ENCODE results near the gene ZNF3.

Gene ZNF3

GRCh38 chr7:100126931-100127865 lies 45.7 kb upstream of the ZNF3 start, which contains the start of gene MBLAC1 (continued):
- TF ChIP-seq, protein P1, sequence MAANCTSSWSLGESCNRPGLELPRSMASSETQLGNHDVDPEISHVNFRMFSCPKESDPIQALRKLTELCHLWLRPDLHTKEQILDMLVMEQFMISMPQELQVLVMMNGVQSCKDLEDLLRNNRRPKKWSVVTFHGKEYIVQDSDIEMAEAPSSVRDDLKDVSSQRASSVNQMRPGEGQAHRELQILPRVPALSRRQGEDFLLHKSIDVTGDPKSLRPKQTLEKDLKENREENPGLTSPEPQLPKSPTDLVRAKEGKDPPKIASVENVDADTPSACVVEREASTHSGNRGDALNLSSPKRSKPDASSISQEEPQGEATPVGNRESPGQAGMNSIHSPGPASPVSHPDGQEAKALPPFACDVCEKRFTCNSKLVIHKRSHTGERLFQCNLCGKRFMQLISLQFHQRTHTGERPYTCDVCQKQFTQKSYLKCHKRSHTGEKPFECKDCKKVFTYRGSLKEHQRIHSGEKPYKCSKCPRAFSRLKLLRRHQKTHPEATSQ (tag by site-specific recombination; IDR thresholded peaks at IDR 0.05), result 0 out of 2 replicates have a peak, but pooled peaks have one; percentile 7
- peak; percentile 65 for TF ChIP-seq EGR2 (tag by site-specific recombination; IDR thresholded peaks at IDR 0.05; ENCODE audit: low read depth)
- TF ChIP-seq ZNF184 (tag by site-specific recombination; IDR thresholded peaks at IDR 0.05), result 0 out of 2 replicates have a peak, but pooled peaks have one; percentile 1
- TF ChIP-seq, protein P2, sequence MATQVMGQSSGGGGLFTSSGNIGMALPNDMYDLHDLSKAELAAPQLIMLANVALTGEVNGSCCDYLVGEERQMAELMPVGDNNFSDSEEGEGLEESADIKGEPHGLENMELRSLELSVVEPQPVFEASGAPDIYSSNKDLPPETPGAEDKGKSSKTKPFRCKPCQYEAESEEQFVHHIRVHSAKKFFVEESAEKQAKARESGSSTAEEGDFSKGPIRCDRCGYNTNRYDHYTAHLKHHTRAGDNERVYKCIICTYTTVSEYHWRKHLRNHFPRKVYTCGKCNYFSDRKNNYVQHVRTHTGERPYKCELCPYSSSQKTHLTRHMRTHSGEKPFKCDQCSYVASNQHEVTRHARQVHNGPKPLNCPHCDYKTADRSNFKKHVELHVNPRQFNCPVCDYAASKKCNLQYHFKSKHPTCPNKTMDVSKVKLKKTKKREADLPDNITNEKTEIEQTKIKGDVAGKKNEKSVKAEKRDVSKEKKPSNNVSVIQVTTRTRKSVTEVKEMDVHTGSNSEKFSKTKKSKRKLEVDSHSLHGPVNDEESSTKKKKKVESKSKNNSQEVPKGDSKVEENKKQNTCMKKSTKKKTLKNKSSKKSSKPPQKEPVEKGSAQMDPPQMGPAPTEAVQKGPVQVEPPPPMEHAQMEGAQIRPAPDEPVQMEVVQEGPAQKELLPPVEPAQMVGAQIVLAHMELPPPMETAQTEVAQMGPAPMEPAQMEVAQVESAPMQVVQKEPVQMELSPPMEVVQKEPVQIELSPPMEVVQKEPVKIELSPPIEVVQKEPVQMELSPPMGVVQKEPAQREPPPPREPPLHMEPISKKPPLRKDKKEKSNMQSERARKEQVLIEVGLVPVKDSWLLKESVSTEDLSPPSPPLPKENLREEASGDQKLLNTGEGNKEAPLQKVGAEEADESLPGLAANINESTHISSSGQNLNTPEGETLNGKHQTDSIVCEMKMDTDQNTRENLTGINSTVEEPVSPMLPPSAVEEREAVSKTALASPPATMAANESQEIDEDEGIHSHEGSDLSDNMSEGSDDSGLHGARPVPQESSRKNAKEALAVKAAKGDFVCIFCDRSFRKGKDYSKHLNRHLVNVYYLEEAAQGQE (tag by site-specific recombination; IDR thresholded peaks at IDR 0.05), result peak; percentile 30; the same call in 1 of the 2 replicates
- TF ChIP-seq TCF7L2 (IDR thresholded peaks at IDR 0.05; ENCODE audit: borderline replicate concordance, low read depth, low read length), result no peak
- no peak for TF ChIP-seq ZNF350 (tag by site-specific recombination; IDR thresholded peaks at IDR 0.05)
- peak; percentile 98 for TF ChIP-seq PRDM1 (tag by site-specific recombination; IDR thresholded peaks at IDR 0.05)
- TF ChIP-seq ZBTB49 (tag by site-specific recombination; IDR thresholded peaks at IDR 0.05; ENCODE audit: low read depth), result no peak
- TF ChIP-seq ZNF843 (tag by site-specific recombination; IDR thresholded peaks at IDR 0.05), result peak; percentile 25; the same call in 1 of the 2 replicates
- 0 out of 2 replicates have a peak, but pooled peaks have one; percentile 83 for TF ChIP-seq YY1 (tag by site-specific recombination; IDR thresholded peaks at IDR 0.05)
- peak; percentile 98 for TF ChIP-seq ZNF501 (tag by site-specific recombination; IDR thresholded peaks at IDR 0.05)
- TF ChIP-seq ZNF555 (tag by site-specific recombination; conservative IDR thresholded peaks at IDR 0.05), result no peak
- no peak for TF ChIP-seq ZNF433 (tag by site-specific recombination; IDR thresholded peaks at IDR 0.05; ENCODE audit: low read depth)
- TF ChIP-seq, protein P3, sequence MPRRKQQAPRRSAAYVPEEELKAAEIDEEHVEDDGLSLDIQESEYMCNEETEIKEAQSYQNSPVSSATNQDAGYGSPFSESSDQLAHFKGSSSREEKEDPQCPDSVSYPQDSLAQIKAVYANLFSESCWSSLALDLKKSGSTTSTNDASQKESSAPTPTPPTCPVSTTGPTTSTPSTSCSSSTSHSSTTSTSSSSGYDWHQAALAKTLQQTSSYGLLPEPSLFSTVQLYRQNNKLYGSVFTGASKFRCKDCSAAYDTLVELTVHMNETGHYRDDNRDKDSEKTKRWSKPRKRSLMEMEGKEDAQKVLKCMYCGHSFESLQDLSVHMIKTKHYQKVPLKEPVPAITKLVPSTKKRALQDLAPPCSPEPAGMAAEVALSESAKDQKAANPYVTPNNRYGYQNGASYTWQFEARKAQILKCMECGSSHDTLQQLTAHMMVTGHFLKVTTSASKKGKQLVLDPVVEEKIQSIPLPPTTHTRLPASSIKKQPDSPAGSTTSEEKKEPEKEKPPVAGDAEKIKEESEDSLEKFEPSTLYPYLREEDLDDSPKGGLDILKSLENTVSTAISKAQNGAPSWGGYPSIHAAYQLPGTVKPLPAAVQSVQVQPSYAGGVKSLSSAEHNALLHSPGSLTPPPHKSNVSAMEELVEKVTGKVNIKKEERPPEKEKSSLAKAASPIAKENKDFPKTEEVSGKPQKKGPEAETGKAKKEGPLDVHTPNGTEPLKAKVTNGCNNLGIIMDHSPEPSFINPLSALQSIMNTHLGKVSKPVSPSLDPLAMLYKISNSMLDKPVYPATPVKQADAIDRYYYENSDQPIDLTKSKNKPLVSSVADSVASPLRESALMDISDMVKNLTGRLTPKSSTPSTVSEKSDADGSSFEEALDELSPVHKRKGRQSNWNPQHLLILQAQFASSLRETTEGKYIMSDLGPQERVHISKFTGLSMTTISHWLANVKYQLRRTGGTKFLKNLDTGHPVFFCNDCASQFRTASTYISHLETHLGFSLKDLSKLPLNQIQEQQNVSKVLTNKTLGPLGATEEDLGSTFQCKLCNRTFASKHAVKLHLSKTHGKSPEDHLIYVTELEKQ (tag by site-specific recombination; IDR thresholded peaks at IDR 0.05; ENCODE audit: borderline replicate concordance), result no peak
- TF ChIP-seq ZNF558 (tag by site-specific recombination; IDR thresholded peaks at IDR 0.05), result 0 out of 2 replicates have a peak, but pooled peaks have one; percentile 44
- peak; percentile 3; the same call in 1 of the 2 replicates for TF ChIP-seq ZNF10 (tag by site-specific recombination; IDR thresholded peaks at IDR 0.05)
- peak; percentile 90 for TF ChIP-seq ZBTB7A (tag by site-specific recombination; IDR thresholded peaks at IDR 0.05; ENCODE audit: low read depth)
- TF ChIP-seq, protein P4, sequence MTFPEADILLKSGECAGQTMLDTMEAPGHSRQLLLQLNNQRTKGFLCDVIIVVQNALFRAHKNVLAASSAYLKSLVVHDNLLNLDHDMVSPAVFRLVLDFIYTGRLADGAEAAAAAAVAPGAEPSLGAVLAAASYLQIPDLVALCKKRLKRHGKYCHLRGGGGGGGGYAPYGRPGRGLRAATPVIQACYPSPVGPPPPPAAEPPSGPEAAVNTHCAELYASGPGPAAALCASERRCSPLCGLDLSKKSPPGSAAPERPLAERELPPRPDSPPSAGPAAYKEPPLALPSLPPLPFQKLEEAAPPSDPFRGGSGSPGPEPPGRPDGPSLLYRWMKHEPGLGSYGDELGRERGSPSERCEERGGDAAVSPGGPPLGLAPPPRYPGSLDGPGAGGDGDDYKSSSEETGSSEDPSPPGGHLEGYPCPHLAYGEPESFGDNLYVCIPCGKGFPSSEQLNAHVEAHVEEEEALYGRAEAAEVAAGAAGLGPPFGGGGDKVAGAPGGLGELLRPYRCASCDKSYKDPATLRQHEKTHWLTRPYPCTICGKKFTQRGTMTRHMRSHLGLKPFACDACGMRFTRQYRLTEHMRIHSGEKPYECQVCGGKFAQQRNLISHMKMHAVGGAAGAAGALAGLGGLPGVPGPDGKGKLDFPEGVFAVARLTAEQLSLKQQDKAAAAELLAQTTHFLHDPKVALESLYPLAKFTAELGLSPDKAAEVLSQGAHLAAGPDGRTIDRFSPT (tag by site-specific recombination; IDR thresholded peaks at IDR 0.05), result peak; percentile 96
- TF ChIP-seq ZNF121 (tag by site-specific recombination; IDR thresholded peaks at IDR 0.05), result 0 out of 2 replicates have a peak, but pooled peaks have one; percentile 11
- peak; percentile 84 for TF ChIP-seq GLIS1 (tag by site-specific recombination; IDR thresholded peaks at IDR 0.05)
- peak; percentile 87 for TF ChIP-seq ZNF335 (tag by site-specific recombination; conservative IDR thresholded peaks at IDR 0.05)
- TF ChIP-seq GLI4 (tag by site-specific recombination; IDR thresholded peaks at IDR 0.05), result peak; percentile 89
- peak; percentile 98 for TF ChIP-seq PATZ1 (tag by site-specific recombination; IDR thresholded peaks at IDR 0.05)

Data from HEK293 (cell line).